NK-92 treated with Interleukin-12 subunit alpha and Interleukin-12 subunit beta, amount 100 ng/mL, for 24 hours (cell line): ENCODE measurements around the gene GADD45G.

Experiments used
- DNase-seq: peaks from one replicate; lab custom pipeline; 2025; lab: John Stamatoyannopoulos, UW

The GADD45G gene

GRCh38 chr9:89604729-89605464 lies at the start of gene GADD45G:
Gene GADD45G (plus strand): TSS chr9:89605012. CDS start chr9:89605122, 110 bp downstream.
- DNase-seq = no peak

DNA sequence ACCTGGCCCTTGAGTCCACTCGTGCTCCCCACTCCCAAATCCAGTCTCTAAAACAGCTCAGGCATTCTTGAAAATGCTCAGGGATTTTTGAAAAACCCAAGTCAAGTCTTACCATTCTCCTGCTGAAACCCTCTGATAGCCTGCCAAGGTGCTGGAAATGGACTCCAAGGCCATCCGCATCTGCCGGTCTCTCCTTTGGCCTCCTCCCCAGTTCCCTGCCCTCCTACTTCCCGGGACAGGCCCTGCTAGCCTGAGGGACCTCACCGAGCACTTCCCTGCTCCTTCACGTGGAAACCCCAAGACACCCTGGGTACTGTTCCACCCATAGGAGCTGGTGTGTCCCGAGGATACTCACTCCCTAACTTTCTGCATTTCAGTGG lies 49.8 kb upstream of the GADD45G start:
- no peak for DNase-seq

DNA sequence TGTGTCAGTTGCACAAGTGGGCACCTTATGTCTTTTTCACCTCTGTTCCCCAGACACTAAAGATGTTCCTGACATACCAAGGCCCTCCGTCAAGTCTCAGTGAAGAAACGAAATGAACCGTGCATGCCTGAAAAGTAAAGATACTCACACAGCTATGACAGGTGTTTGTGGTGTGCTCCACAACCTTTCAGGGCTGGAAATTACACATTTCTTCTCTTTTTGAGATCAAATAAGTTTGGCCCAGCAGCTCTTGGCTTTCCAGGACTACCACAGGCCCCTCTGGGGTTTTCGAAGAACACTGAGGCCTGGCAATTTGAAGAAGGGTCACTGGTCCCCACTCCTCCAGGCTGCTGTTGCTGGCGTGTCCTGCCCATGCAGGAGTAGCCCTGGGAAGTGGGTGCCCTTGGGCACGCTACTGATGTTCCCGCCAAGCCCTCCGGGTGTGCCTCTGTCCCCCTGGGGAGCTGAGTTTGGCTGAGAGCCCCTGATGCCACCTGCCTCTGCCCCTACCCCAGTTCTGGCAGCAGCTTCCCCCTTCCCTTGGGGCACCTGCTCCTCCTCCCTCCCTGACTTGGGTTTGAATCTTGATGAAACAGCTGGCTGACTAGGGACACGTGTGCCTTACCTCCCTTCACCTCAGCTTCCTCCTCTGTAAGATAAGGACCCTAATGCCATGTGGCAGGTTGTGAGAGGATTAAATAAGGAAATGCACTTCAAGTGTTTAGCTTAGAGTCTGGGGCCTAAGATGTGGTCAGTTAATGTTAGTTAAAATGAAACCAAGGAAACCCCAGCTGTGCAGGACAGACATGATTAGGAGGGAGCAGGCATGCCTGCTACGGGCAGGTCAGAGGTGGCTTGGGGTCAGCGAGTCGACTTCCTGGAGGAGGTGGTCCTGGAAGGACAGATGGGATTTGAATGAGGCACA lies 49.1 kb upstream of the GADD45G start:
- no peak for DNase-seq

DNA sequence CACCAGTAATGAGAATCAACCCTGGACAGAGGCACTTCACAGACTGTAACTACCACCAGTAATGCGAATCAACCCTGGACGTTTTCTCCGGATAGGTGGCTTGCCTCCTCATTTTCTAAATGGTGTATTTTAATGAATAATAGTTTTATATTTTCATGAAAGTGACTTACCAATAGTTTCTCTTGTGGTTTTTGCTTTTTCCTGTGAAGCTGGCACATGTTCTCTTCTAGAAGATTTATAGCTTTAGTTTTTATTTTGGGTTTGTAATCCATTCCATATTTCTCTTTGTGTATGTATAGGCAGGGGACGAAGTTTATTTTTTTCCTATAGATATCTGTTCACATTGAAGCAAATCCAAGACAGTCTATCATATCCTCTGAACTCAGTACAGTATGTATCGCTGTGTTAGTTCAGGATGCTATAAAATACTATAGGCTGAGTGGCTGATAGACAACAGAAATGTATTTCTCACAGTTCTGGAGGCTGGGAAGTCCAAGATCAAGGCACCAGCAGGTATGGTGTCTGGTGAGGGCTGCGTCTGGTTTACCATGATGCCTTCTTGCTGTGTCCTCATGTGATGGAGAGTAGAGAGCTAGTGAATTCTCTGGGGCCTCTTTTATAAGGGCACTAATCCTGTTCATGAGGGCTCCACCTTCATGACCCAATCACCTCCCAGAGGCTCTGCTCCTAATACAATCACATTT lies 46.5 kb upstream of the GADD45G start:
- DNase-seq = no peak

DNA sequence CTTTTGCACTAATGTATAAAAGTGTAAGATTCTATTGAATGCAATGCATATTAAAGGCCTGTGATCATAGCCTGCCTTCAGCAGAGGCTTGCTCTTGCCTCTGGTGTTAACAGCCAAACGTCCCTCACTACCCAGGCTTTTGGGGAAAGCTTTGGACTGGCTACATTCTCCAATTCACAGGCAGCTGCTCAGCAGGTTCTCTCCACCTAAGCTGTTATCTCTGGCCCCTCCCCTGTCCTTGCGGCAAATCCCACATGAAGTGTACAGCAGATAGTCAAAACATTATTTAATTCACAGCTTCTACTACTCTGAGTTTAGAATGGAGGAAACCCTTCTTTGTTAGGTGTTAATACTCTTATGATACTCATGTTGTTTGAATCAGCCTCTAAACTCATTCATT lies 45.9 kb upstream of the GADD45G start:
- no peak for DNase-seq

GRCh38 chr9:89562186-89562814 lies 42.5 kb upstream of the GADD45G start:
- no peak for DNase-seq

GRCh38 chr9:89563571-89564345 lies 41.1 kb upstream of the GADD45G start:
- no peak for DNase-seq

DNA sequence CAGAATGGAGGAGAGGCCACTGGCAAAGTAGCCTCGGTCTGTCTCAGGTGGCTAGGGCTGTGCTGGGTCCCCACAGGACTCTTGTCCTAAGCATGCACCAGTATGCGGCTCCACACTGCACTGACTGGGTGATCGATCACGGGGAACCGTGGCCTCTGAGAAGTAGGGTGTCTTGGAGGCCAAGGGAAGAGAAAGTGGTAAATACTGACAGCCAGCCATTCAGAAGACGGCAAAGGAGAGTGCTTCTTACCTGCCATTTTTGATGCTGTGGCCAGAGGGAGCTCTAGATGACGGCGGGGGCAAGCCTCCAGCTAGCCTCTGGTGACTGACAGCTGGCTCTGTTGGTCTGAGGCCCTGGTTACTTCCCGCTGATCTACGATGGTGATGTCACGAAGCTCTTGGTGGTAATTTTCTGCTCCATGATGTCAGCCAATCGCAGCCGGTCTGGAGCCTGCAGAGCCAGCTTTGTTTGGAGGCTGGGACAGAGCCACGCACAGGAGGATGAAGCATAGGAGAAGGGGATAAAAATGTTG lies 40.4 kb upstream of the GADD45G start:
- DNase-seq = no peak

- no peak for DNase-seq
These were observed 37.2 kb upstream of the GADD45G start for GRCh38 chr9:89567649-89568048.

DNA sequence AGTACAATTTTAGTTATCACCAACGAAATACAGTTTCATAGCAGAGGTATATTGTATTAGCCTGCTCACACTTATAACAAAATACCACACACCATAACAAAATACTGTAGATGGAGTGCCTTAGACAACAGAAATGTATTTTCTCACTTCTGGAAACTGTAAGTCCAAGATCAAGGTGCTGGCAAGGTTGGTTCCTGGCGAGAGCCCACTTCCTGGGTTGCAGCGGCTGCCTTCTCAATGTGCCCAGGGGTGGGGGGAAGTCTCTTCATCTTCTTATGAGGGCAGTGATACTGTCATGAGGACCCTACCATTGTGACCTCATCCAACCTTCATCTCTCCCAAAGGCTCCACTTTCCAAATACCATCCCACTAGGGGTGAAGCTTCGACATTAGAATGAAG lies 30.5 kb upstream of the GADD45G start:
- DNase-seq = no peak

GRCh38 chr9:89576404-89576839 lies 28.4 kb upstream of the GADD45G start:
- no peak for DNase-seq

DNA sequence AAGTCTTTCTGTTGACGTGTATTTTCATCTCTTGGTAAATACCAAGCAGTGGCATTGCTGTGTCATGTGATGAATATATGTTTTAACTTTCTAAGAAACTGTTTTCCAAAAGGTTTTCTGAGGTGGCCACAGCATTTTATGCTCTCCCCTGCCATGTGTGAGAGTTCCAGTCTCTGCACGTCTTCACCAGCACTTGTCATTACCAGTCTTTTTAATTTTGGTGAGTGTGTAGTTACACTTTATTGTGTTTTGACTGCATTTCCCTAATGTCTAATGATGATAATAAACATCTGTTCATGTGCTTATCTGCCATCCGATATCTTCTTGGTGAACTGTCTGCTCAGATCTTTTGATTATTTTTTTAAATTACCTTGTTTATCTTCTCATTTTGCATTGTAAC lies 27.4 kb upstream of the GADD45G start:
- no peak for DNase-seq

GRCh38 chr9:89579741-89580385 lies 24.9 kb upstream of the GADD45G start:
- peak; percentile 82 for DNase-seq

- DNase-seq = no peak
These were observed 18.5 kb upstream of the GADD45G start for GRCh38 chr9:89586311-89586710.

DNA sequence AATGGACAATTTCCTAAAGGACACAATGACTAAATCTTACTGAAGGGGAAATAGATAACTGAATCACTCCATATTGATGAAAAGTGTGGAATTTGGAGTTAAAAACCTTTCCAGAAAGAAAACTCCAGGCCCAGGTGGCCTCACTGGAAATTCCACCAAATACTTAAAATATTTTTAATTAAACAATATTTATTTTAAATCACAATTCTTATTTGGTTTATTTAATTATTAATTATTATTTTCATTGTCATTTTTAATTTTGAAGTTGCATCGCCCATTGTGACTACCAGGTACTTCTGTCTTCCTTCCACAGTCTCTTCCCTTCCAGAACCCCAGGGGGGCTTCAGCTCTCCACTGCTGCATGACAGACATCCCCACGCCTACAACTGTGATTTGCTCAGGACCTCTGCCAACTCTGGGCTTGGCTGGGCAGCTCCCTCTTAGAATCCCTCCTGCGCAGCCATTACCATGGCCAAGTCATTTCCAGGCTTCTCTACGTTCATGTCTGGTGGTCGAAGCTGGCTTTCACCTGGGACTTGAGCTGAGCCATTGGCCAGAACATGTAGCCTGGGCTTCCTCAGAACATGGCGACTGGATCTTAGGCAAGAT lies 16.4 kb upstream of the GADD45G start:
- no peak for DNase-seq

DNA sequence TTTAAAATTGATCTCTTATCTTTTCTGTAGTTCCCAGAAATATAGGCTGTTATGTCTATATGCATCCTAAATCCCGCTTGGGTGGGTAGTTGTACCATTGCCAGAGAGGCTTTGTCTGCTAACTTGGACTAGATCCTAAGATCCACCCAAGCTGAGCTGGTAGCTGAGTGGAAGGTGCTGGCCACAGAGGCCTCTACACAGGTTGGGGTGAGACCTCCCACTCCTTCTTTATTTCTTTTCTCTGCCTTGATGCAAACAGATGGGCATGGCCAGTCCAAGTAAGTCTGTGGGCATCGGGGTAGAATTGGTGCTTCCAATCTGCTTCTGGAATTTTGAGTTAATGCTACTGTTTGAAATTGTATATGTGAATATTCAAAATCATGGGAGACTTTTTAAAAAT lies 14.4 kb upstream of the GADD45G start:
- no peak for DNase-seq

- DNase-seq = no peak
These were observed 13.3 kb upstream of the GADD45G start for GRCh38 chr9:89591274-89592212.

DNA sequence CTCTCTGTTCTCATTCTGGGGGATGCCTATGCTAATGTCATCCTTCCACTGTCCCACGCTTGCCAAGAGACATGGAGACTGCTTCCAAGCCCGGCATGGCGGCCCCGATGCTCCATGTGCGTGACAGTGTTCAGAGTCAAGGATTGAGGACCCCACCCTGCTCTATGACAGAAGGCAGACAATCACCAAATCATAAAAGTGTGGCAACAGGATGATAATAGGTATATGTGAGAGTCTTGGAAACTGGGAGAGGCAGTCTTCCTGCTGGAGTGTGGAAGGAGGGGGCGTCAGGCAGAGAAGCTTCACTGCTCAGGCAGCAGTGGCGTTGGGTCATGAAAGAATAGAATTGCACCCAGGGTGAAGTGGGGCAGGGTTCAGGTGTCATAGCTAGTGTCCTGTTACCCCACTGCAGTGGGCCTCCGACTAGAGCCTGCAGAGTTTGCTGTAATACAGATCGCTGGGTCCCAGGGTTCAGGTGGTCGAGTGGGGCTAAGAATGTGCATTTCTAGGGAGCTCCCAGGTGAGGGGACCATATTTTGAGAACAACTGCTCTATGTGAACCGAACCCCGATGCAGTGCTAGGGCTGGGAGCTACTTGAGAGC lies 12.5 kb upstream of the GADD45G start:
- DNase-seq = no peak
